BLaER1 treated with 17β-estradiol and CSF1 and Interleukin-3, amounts not matched to agents 10 nM and 100 nM (cell line): ENCODE measurements around the gene PSMF1.
A peak's percentile ranks its signal among the peaks of the same experiment; 100 is the strongest.
"Not testable (repeated sequence)": the region's sequence is repeated elsewhere in the genome, so short reads cannot be mapped to it uniquely, and the experiment has no call there.

Experiments used
- H3K27ac ChIP-seq, 11 experiments: shearing (Covaris generic); formaldehyde crosslinking; 2 replicates each; pipeline ENCODE4 v1.8.1; 2022
- H3K27me3 ChIP-seq, 11 experiments: shearing (Covaris generic); formaldehyde crosslinking; 2 replicates each; pipeline ENCODE4 v1.8.1; 2022
- H3K36me3 ChIP-seq, 11 experiments: shearing (Covaris generic); formaldehyde crosslinking; 2 replicates each; pipeline ENCODE4 v1.8.1; 2022
- H3K4me1 ChIP-seq, 10 experiments: shearing (Covaris generic); formaldehyde crosslinking; 2 replicates each; pipeline ENCODE4 v1.8.1; 2022
- H3K4me2 ChIP-seq, 11 experiments: shearing (Covaris generic); formaldehyde crosslinking; 2 replicates each; pipeline ENCODE4 v1.8.1; 2022
- H3K4me3 ChIP-seq, 10 experiments: shearing (Covaris generic); formaldehyde crosslinking; 2 replicates each; pipeline ENCODE4 v1.8.1; 2022
- H3K9ac ChIP-seq, 11 experiments: shearing (Covaris generic); formaldehyde crosslinking; 2 replicates each; pipeline ENCODE4 v1.8.1; 2022
- H3K9me3 ChIP-seq, 11 experiments: shearing (Covaris generic); formaldehyde crosslinking; replicated peaks in 1 of 11; 2 replicates each; pipeline ENCODE4 v1.8.1; 2022
- H4K20me1 ChIP-seq, 11 experiments: shearing (Covaris generic); formaldehyde crosslinking; 2 replicates each; pipeline ENCODE4 v1.8.1; 2022
- Cebpa-rat ChIP-seq, 11 experiments: shearing (Covaris generic); IDR thresholded peaks; 2 replicates each; pipeline ENCODE4 v1.8.1; 2022

The PSMF1 gene

GRCh38 chr20:1214838-1215261 lies 96.4 kb downstream of the PSMF1 start:
- Histone ChIP-seq H3K27ac (no peak overlapping the region), H3K4me3 (no peak overlapping the region), H3K36me3 (no peaks in the 10 kb centered on the region), H4K20me1 (no peaks in the 10 kb centered on the region; a peak in 1 of 22 replicates), H3K27me3 (no peaks in the 10 kb centered on the region), H3K9ac (no peak overlapping the region), H3K4me2 (no peak overlapping the region), H3K9me3 (no peaks in the 10 kb centered on the region), H3K4me1 (peaks cover 6 to 11% (median 9%) of the 10 kb centered on the region in 10 experiments; a peak in 14 of 20 replicates)
- TF ChIP-seq Cebpa-rat (IDR thresholded peaks at IDR 0.05), result no peak

GRCh38 chr20:1215386-1216170 lies 97.2 kb downstream of the PSMF1 start:
- TF ChIP-seq Cebpa-rat (IDR thresholded peaks at IDR 0.05), result no peak
- no peaks in the 10 kb centered on the region; a peak in 1 of 22 replicates for H4K20me1 ChIP-seq
- H3K9me3 ChIP-seq, result no peaks in the 10 kb centered on the region
- no peak overlapping the region for H3K9ac ChIP-seq
- peaks cover 6 to 11% (median 9%) of the 10 kb centered on the region in 10 experiments; a peak in 14 of 20 replicates for H3K4me1 ChIP-seq
- H3K4me3 ChIP-seq, result no peak overlapping the region
- H3K4me2 ChIP-seq, result peak overlapping the region; percentile 20 to 55 (median 45); a peak in 21 of 22 replicates
- no peaks in the 10 kb centered on the region for H3K27me3 ChIP-seq
- H3K27ac ChIP-seq, result no peak overlapping the region
- H3K36me3 ChIP-seq, result no peaks in the 10 kb centered on the region

GRCh38 chr20:1216527-1217427 lies 98.4 kb downstream of the PSMF1 start:
- Histone ChIP-seq H3K4me2 (peak overlapping the region in 1 of 11 experiments; percentile 35; a peak in 1 of 22 replicates), H3K4me1 (peaks cover 6 to 11% (median 9%) of the 10 kb centered on the region in 10 experiments; a peak in 14 of 20 replicates)
- H3K27me3 ChIP-seq, H3K36me3 ChIP-seq, H3K4me3 ChIP-seq, H4K20me1 ChIP-seq, H3K9ac ChIP-seq, H3K9me3 ChIP-seq, H3K27ac ChIP-seq: not testable (repeated sequence)
